GM18873 (cell line): ENCODE measurements around the gene NDUFS7.

Experiments used
- ATAC-seq: cut with Tn5 transposase; IDR thresholded peaks from one replicate; pipeline ENCODE4 v1.9.1; 2021; ENCODE audit warnings: mild to moderate bottlenecking, moderate library complexity, moderate number of reproducible peaks; ENCODE audit not compliant: unreplicated experiment, low FRiP score

Gene NDUFS7

DNA sequence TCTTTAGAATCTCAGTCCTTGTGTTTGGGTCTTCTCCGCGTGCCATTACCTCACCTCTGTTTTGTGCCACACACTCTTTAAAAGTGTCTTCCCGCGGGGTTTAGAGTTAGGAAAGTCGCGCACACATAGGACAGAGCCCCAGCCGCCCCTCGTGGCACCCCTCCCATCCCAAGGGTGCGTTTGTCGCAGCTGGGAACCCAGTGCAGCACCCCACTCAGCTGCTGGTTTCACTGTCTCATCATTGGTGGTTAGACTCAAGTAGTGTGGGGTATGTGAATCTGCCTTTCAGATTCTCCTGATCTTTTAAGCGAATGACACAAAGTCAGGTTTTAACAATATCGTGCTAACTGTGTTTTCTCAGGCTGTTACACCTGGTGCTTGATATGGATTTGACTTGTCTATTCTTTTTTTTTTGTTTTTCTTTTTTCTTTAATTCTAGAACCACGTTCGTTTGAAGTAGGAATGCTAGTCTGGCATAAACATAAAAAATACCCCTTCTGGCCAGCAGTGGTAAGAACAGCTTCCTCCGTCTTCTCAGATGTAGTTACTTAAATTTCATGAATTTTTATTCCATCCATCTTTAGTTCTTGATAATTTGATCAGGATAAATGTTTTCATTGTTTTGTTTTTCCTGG, 19.5 kb upstream of the NDUFS7 start:
- ATAC-seq, result no peak

- no peak for ATAC-seq
Observed at GRCh38 chr19:1365319-1366269, 18.1 kb upstream of the NDUFS7 start.

DNA sequence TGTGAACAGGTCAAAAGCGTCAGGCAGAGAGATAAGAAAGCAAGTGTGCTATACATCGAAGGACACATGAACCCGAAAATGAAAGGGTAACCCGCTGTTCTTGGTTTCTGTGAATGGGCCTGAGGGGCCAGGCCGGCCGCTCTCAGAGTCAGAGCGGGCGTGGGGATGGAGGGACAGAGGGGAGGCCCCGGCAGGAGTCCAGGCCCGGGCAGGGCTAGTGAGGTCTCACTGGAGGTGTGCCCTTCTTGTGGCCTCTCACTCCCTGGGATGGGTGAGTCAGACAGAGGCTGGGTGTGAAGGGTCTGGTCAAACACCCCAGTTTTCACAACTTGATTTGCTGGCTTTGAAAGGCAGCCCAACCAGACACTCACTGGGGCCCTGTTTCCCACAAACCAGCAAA, 17.4 kb upstream of the NDUFS7 start:
- ATAC-seq, result no peak

- ATAC-seq, result no peak
Observed at GRCh38 chr19:1366899-1367870, 16.5 kb upstream of the NDUFS7 start.

DNA sequence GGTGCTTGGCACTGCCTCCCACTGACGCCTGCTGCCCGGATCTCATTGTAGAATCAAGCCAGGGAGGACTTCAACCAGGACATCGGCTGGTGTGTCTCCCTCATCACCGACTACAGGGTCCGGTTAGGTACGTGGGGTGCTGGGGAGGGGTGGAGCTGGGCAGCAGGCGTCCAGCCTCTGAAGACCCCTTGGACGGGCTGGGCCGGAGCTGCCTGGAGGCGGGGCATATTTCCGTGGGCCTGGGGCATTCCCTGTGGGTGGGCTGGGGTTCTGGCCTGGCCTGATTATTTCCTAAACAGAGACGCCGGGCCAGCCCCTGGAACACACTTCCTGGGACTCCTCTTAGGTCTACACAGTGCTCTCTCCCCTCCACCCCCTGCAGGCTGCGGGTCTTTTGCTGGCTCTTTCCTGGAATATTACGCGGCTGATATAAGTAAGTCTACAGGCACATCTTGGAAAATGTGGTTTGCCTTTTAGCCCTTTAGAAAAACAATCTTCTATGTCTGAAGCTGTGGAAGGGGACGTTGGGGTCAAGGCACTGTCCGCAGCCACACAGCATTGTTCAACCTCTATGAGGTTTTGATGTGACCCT, 14.4 kb upstream of the NDUFS7 start:
- no peak for ATAC-seq

DNA sequence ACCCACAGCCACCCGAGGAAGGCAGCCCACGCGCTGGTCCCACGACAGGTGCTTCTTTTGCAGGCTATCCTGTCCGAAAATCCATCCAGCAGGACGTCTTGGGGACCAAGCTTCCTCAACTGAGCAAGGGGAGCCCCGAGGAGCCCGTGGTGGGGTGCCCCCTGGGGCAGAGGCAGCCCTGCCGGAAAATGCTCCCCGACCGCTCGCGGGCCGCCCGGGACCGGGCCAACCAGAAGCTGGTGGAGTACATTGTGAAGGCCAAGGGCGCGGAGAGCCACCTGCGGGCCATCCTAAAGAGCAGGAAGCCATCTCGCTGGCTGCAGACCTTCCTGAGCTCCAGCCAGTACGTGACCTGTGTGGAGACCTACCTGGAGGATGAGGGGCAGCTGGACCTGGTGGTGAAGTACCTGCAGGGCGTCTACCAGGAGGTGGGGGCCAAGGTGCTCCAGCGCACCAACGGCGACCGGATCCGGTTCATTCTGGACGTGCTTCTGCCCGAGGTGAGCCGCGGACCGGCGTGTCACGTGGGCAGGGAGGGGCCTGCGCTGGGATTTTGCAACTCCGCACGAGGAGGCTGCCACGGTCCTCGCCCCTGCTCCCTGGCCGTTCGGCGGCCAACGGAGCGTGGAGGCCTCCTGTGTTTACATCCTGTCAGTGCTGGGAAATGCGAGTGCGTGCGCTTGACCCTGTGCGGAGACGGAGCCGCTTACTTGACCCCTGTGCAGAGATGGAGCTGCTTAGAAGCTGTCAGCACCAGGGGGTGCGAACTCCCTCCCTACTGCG, 12.9 kb upstream of the NDUFS7 start:
- no peak for ATAC-seq

- no peak for ATAC-seq
Observed at GRCh38 chr19:1373042-1373533, 10.6 kb upstream of the NDUFS7 start.

GRCh38 chr19:1373534-1374249, 10.0 kb upstream of the NDUFS7 start:
- no peak for ATAC-seq

DNA sequence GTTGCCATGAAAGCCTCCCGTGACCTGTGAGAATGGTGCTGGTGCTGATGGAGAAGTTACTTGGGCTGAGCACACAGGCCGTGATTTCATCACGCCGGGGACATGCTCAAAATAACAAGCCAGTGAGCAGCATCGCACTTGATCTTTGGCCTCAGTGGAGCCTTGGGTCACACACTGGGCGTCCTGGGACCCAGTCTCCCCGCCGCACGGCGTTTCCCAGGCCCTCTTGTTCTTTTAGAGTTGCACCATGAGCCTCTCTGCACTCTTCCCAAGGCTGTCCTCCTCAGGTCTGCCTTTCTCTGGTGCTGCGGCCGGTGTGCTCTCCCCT, 9.5 kb upstream of the NDUFS7 start:
- ATAC-seq, result no peak

GRCh38 chr19:1376415-1376805, 7.3 kb upstream of the NDUFS7 start:
- no peak for ATAC-seq

GRCh38 chr19:1377176-1377964, 6.3 kb upstream of the NDUFS7 start:
- no peak for ATAC-seq

DNA sequence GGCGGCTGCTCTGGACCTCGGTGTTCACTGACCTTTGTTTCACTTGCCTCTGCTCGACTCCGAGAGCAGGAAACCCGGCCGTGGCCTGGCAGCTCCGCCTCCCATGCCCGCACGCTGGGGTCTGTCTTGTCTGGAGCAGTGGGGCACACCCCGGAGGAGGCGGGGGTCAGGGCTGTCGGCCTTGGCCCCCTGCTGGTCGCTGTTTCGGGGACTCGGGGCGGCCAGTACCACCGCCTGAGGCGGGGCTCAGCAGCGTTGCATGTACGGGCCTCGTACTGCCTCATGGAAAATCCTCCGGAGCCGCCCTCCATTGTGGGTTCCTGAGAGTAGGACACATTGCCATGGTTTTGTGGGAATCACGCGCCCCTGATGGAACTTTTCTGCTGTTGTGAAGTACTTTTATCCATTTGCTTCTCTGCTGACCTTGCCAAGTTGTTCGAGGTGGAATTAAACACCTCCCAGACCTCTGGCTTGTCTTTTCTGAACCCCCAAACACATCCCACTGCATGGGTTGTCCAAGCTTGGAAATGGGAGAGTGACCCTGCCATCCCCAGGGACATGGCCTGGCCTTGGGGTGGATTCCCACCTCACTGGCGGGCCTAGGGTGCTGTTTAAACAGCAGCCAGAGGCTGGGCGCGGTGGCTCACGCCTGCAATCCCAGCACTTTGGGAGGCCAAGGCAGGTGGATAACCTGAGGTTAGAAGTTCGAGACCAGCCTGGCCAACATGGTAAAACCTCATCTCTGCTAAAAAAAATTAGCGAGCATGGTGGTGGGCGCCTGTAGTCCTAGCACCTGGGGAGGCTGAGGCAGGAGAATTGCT, 5.5 kb upstream of the NDUFS7 start:
- no peak for ATAC-seq

- ATAC-seq, result no peak
Observed at GRCh38 chr19:1379126-1379905, 4.4 kb upstream of the NDUFS7 start.

GRCh38 chr19:1379961-1380489, 3.7 kb upstream of the NDUFS7 start:
- ATAC-seq, result no peak

DNA sequence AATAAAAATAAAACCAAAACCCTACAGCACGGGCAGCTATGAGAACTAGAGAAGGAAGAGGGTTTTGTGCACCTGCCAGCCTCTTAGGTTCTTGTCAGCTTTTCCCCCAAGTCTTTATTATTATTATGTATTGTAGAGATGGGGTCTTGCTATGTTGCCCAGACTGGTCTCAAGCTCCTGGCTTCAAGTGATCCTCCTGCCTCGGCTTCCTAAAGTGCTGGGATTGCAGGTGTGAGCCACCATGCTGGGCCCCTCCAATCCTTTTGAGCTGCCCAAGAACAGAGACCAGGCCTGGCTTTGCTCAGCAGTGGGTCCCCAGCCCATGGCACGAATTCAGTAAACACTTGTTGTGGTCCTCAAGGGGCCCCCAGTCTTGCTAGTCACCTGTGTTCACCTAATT, 1.5 kb upstream of the NDUFS7 start:
- no peak for ATAC-seq

DNA sequence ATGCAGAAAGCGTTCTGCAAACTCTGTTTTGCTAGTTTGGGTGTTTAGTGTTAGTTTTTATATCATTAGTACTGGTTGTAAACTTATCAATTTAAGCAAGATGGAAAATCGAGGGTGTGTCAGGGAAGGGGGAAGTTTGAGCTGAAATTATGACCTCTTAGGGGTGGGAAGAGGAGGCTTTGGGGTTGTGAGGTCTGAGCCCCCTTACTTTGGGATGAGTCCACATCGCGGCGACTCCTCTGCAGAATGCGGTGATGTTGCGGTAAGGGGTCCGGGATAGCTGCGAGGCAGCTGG, 743 bp upstream of the NDUFS7 start:
- no peak for ATAC-seq

DNA sequence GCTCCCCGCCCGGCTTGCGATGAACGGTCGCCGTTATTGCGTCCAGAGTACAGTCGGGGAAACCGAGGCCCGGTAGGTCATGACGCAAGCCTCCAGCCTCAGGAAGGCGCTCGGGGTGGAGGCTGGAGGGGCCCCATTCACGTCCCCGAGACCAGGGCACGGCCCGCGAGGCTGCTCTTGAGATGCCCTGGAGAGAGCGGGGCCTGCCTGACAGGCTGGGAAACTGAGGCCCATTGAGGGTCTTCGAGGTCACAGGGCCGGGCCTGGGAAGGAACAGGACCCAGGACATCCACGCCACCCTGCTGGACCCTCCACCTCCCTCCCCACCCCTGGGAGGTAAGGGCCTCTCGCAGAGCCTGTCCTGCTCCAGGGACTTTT, 367 bp downstream of the NDUFS7 start:
- ATAC-seq, result no peak
